ENCODE data around the gene CHRNB4.

Gene CHRNB4

GRCh38 chr15:78605680-78606079 lies 35.3 kb downstream of the CHRNB4 start:
- no peaks in the 10 kb centered on the region for H3K4me1 ChIP-seq
- H3K27ac ChIP-seq: no peak overlapping the region
- H3K36me3 ChIP-seq (ENCODE audit: control insufficient read depth, insufficient read depth, low read length): no peaks in the 10 kb centered on the region
- TF ChIP-seq CTCF (IDR thresholded peaks at IDR 0.05): no peak
- H2AFZ ChIP-seq: no peak overlapping the region
- no peak overlapping the region for H3K9ac ChIP-seq
- H3K4me2 ChIP-seq (ENCODE audit: low read length): no peak overlapping the region
- H3K9me3 ChIP-seq (ENCODE audit: control insufficient read depth, low read length): no peaks in the 10 kb centered on the region
- H3K27me3 ChIP-seq (ENCODE audit: control insufficient read depth, insufficient read depth, low read length): no peaks in the 10 kb centered on the region
- H3K4me3 ChIP-seq (ENCODE audit: low read depth, low read length): no peak overlapping the region
- H3K79me2 ChIP-seq: no peaks in the 10 kb centered on the region

- no peaks in the 10 kb centered on the region for H3K4me1 ChIP-seq
- H3K27me3 ChIP-seq (ENCODE audit: control insufficient read depth, insufficient read depth, low read length): no peaks in the 10 kb centered on the region
- no peaks in the 10 kb centered on the region for H3K36me3 ChIP-seq (ENCODE audit: control insufficient read depth, insufficient read depth, low read length)
- no peak overlapping the region for H2AFZ ChIP-seq
- no peak for TF ChIP-seq CTCF (IDR thresholded peaks at IDR 0.05)
- no peak overlapping the region for H3K4me3 ChIP-seq (ENCODE audit: low read depth, low read length)
- no peaks in the 10 kb centered on the region for H3K79me2 ChIP-seq
- H3K4me2 ChIP-seq (ENCODE audit: low read length): no peak overlapping the region
- H3K9me3 ChIP-seq (ENCODE audit: control insufficient read depth, low read length): no peaks in the 10 kb centered on the region
- no peak overlapping the region for H3K27ac ChIP-seq
- H3K9ac ChIP-seq: no peak overlapping the region
Observed at GRCh38 chr15:78605201-78605600, 35.8 kb downstream of the CHRNB4 start.

GRCh38 chr15:78604420-78604819 lies 36.6 kb downstream of the CHRNB4 start:
- Histone ChIP-seq H3K36me3 (ENCODE audit: control insufficient read depth, insufficient read depth, low read length) (no peaks in the 10 kb centered on the region), H3K4me2 (ENCODE audit: low read length) (no peak overlapping the region), H3K79me2 (no peaks in the 10 kb centered on the region), H3K4me3 (ENCODE audit: low read depth, low read length) (no peak overlapping the region), H3K27ac (no peak overlapping the region), H2AFZ (no peak overlapping the region), H3K9me3 (ENCODE audit: control insufficient read depth, low read length) (no peaks in the 10 kb centered on the region), H3K4me1 (no peaks in the 10 kb centered on the region), H3K27me3 (ENCODE audit: control insufficient read depth, insufficient read depth, low read length) (no peaks in the 10 kb centered on the region), H3K9ac (no peak overlapping the region)
- no peak for TF ChIP-seq CTCF (IDR thresholded peaks at IDR 0.05)

- Histone ChIP-seq H3K36me3 (ENCODE audit: control insufficient read depth, insufficient read depth, low read length) (no peaks in the 10 kb centered on the region), H3K79me2 (no peaks in the 10 kb centered on the region), H3K4me3 (ENCODE audit: low read depth, low read length) (no peak overlapping the region), H3K27ac (no peak overlapping the region), H2AFZ (no peak overlapping the region), H3K9ac (no peak overlapping the region), H3K9me3 (ENCODE audit: control insufficient read depth, low read length) (no peaks in the 10 kb centered on the region), H3K4me1 (no peaks in the 10 kb centered on the region), H3K4me2 (ENCODE audit: low read length) (no peak overlapping the region), H3K27me3 (ENCODE audit: control insufficient read depth, insufficient read depth, low read length) (no peaks in the 10 kb centered on the region)
- no peak for TF ChIP-seq CTCF (IDR thresholded peaks at IDR 0.05)
Observed at GRCh38 chr15:78603467-78603866, 37.5 kb downstream of the CHRNB4 start.

GRCh38 chr15:78599189-78599588 lies 41.8 kb downstream of the CHRNB4 start:
- no peaks in the 10 kb centered on the region for H3K4me1 ChIP-seq

More at GRCh38 chr15:78599189-78599588, 41.8 kb downstream of the CHRNB4 start:
- Histone ChIP-seq H3K4me2 (ENCODE audit: low read length) (no peak overlapping the region), H3K27me3 (ENCODE audit: control insufficient read depth, insufficient read depth, low read length) (no peaks in the 10 kb centered on the region), H3K27ac (no peak overlapping the region), H3K9me3 (ENCODE audit: control insufficient read depth, low read length) (no peaks in the 10 kb centered on the region), H2AFZ (no peak overlapping the region), H3K79me2 (no peaks in the 10 kb centered on the region), H3K4me3 (ENCODE audit: low read depth, low read length) (no peak overlapping the region), H3K36me3 (ENCODE audit: control insufficient read depth, insufficient read depth, low read length) (no peaks in the 10 kb centered on the region), H3K9ac (no peak overlapping the region)
- TF ChIP-seq CTCF (IDR thresholded peaks at IDR 0.05): no peak

All from parathyroid adenoma (tissue), 2 donors.